ENCODE measurements around the gene LPCAT3. TPM values are rescaled to one million over a fixed set of nuclear protein-coding genes. Genes with fewer than 3 reads are reported as not detected.

The LPCAT3 gene
- total and polyA plus RNA-seq, 2 of the 13 experiments (the other 11 are each of a cell fraction or from before 2014, with no cell fraction given) = 44.5 to 64.3 TPM

DNA sequence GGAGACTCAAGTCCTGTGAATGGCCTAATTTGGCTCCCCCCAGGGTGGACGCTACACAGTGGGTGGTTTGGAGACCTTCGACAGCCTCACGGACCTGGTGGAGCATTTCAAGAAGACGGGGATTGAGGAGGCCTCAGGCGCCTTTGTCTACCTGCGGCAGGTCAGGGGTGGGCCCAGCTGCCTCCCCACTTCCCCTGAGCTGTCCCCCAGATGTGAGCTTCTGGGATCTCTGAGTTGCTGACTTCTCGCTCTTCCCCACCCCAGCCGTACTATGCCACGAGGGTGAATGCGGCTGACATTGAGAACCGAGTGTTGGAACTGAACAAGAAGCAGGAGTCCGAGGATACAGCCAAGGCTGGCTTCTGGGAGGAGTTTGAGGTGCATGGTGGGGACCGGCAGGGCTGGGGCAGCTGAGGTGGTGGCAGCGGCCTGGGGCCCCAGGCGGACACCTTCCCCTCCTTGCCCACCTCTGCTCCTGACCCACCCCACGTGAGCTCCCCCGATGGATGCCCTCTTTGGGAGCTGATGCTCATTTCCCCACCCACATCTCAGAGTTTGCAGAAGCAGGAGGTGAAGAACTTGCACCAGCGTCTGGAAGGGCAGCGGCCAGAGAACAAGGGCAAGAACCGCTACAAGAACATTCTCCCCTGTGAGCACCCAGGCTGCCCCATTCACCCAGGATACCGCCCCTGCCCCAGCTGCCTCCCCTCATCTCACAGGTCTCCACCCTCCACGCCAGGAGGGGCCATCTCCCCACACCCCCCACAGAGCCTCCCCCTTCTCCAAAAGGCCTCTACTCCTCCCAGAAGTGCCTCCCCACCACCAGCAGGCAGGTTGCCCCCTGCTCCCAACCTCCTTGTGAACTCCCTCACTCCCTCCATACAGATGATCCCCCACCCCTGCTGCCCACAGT is 62.9 kb downstream of the LPCAT3 start (continued):
- TF ChIP-seq NFIC (IDR thresholded peaks at IDR 0.05; ENCODE audit: low read length) = no peak

GRCh38 chr12:6954316-6955107 is 63.8 kb downstream of the LPCAT3 start:
- Histone ChIP-seq H3K36me3 (replicated peaks in 1 of 2; ENCODE audit: control insufficient read depth in 1 of 2, insufficient read depth in 2 of 2, low read length in 2 of 2) (no peaks in the 10 kb centered on the region; a peak in 1 of 5 replicates), H3K79me2 (ENCODE audit: insufficient read depth, low read length) (no peaks in the 10 kb centered on the region), H4K20me1 (ENCODE audit: insufficient read depth, low read length) (no peaks in the 10 kb centered on the region), H3K4me2 (ENCODE audit: low read depth, low read length) (no peak overlapping the region), H2AFZ (ENCODE audit: low read length) (no peak overlapping the region), H3K4me3 (replicated peaks in 1 of 3; ENCODE audit: insufficient read depth in 1 of 3, low read depth in 2 of 3, low read length in 3 of 3) (no peak overlapping the region), H3K9ac (ENCODE audit: insufficient read depth, low read depth, low read length) (no peak overlapping the region), H3K27ac (ENCODE audit: extremely low read length, insufficient read depth, low read length) (no peak overlapping the region), H3K9me3 (ENCODE audit: low read length) (no peaks in the 10 kb centered on the region), H3K4me1 (ENCODE audit: insufficient read depth, low read length) (peaks cover 5% of the 10 kb centered on the region; the same call in 1 of the 2 replicates), H3K27me3 (ENCODE audit: control insufficient read depth in 1 of 2, insufficient read depth in 2 of 2, low read length in 2 of 2) (no peaks in the 10 kb centered on the region)
- WGBS (ENCODE audit: low lambda C conversion rate) = 81% methylated on average over 11 of the region's 21 CpGs
- CTCF ChIA-PET (ENCODE audit: low intra/inter-chr PET ratio, low total read pairs) = no interaction called here
- in situ Hi-C loops (cut with HindIII; ENCODE audit: extremely low pct_ligation_motif_present, low pct_unique_long_range_greater_than_20kb) (no loop called here), intact Hi-C loops (cut with micrococcal nuclease; ENCODE audit: unreplicated experiment) (no loop called here)
- FAIRE-seq (no peak), DNase-seq (ENCODE audit: low spot score) (no peak), ATAC-seq (peak; percentile 17; the same call in 1 of the 3 replicates)
- no peak for TF ChIP-seq TBX2 (CRISPR knock-in tag; IDR thresholded peaks at IDR 0.05; ENCODE audit: borderline replicate concordance)
- no peak for TF ChIP-seq YY1 (IDR thresholded peaks at IDR 0.05; ENCODE audit: insufficient read depth, insufficient replicate concordance, low read depth, low read length)
- 0 out of 2 replicates have a peak, but pooled peaks have one; percentile 16 for TF ChIP-seq ZNF629 (CRISPR knock-in tag; conservative IDR thresholded peaks at IDR 0.05)
- BruUV-seq (replicated peaks) = no TSS peak
- POLR2A ChIA-PET = interaction anchor here (0.7 to 1.2 kb wide), 2 partner anchors 8 to 11 kb away, joined by 4 to 5 read pairs; partner anchors contain the start of genes C12orf57 and RNU7-1

Data from HepG2 (cell line).